Upper lobe of left lung (tissue), 6 donors: ENCODE measurements around the gene CHMP2A. TPM values are rescaled to one million over a fixed set of nuclear protein-coding genes. Genes with fewer than 3 reads are reported as not detected.

Experiments used
- ATAC-seq, 2 donors: fragments of 200-7000 bp; cut with Tn5 transposase; one replicate each; pipeline ENCODE4 v1.9.1; 2022; ENCODE audit warnings: mild to moderate bottlenecking in 2 of 2, moderate library complexity in 2 of 2; ENCODE audit not compliant: low FRiP score in 2 of 2
- DNase-seq, 2 donors: peaks; one replicate each; pipeline ENCODE4 v3.0.0-alpha.2; 2019 to 2020
- H3K27ac ChIP-seq, 4 donors: fragments of 200-600 bp; sonication (generic); one replicate each; pipeline ENCODE4 v1.5.1; 2016 to 2019
- H3K27me3 ChIP-seq, 4 donors: fragments of 200-600 bp; sonication (generic); one replicate each; pipeline ENCODE4 v1.5.1; 2017 to 2019
- H3K36me3 ChIP-seq, 4 donors: fragments of 200-600 bp; sonication (generic); one replicate each; pipeline ENCODE4 v1.5.1; 2016 to 2019
- H3K4me1 ChIP-seq, 4 donors: fragments of 200-600 bp; sonication (generic); one replicate each; pipeline ENCODE4 v1.5.1; 2018 to 2019
- H3K4me3 ChIP-seq, 4 donors: fragments of 200-600 bp; sonication (generic); one replicate each; pipeline ENCODE4 v1.5.1; 2017 to 2019; ENCODE audit warnings: mild to moderate bottlenecking in 2 of 4, moderate library complexity in 1 of 4
- H3K9me3 ChIP-seq, 4 donors: fragments of 200-600 bp; sonication (generic); one replicate each; pipeline ENCODE4 v1.5.1; 2018 to 2019
- EP300 ChIP-seq, 4 donors: sonication (generic); formaldehyde crosslinking; IDR thresholded peaks; one replicate each; pipeline ENCODE4 v1.5.1; 2017; ENCODE audit warnings: antibody characterized with exemption in 4 of 4, control low read depth in 2 of 4
- POLR2A ChIP-seq, 4 donors: fragments of 450-650 bp; IDR thresholded peaks; one replicate each; pipeline ENCODE4 v1.5.1; 2016 to 2017; ENCODE audit warnings: antibody characterized with exemption in 4 of 4, mild to moderate bottlenecking in 2 of 4
- POLR2AphosphoS5 ChIP-seq, 2 donors: sonication (generic); formaldehyde crosslinking; IDR thresholded peaks; one replicate each; pipeline ENCODE4 v1.5.1; 2017; ENCODE audit warnings: antibody characterized with exemption in 2 of 2
- WGBS, 2 donors: methylation state at CpG; one replicate each; pipeline ENCODE4 v1.1.5; 2017 to 2018; 5-methylcytosine and 5-hydroxymethylcytosine counted together
- total RNA-seq, 6 donors: library from RNA; depleted of rRNA in 4 of 6; stranded (reverse); fragments of >200 nt in 4 of 6; gene quantifications; one replicate each; pipeline versions ENCODE4 v1.1.0 to v1.2.1, GENCODE V29; 2016 to 2021
- TF ChIP-seq, protein P1 (sequence below), 6 experiments: fragments of 450-650 bp in 4 of 6; fragments of 200-600 bp in 2 of 6; sonication (generic) in 2 of 6; IDR thresholded peaks; one replicate each; pipeline ENCODE4 v1.5.1; 2016 to 2019; ENCODE audit warnings: antibody characterized with exemption in 6 of 6
- donor health status: DM: no; HTN: no; CAD: no; lungs with moderate emphysema.
- donor health status: DM: no; HTN: yes; CAD: no; lungs with severe emphysema.

Gene CHMP2A
- total RNA-seq, 6 donors from 2014 or later: 75.4 to 162 (median 123) TPM

DNA sequence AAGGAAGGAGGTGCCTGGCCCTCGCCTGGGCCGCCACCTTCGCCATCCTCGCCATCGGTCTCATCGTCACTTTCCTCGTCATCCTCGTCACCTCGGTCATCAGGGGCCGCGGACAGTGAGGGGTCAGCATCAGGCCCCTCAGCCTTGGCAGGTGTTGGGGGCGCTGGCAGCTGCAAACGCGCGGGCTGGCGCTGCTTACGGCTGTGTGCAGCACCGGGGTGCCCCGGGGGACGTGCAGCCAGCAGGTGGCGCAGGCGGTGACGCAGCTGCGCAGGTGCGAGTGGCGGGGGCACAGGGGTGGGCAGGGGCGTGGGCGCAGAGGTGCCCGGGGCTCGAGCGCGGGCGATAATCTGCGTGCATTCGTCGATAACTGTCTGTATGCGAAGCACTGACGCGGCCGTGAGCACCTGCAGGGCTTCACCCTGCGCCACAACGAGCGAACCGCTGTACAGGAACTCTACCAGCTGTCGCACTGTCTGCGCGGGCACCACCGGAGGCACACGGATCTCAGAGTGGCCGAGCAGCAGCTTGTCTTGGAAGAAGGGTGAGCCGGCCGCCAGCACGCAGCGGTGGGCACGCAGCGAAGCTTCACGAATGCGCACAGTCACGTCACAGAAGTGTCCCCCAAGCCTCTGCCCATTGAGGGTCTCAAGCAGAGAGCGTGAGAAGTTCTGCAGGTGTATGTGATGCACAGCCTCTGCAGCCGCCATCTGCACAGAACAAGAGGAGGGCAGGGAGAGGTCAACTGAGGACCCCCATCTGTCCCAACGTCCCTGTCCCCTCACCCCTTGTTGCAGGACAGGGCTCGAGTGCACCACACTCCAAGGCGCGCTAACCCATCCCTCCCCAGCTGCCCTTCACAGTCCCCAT, 37.7 kb downstream of the CHMP2A start:
- peak overlapping the region in 1 of 4 donors; percentile 97 for H3K27ac ChIP-seq
- ATAC-seq (no peak), DNase-seq (peak in 1 of 2 donors; percentile 87)
- peaks cover 39 to 66% (median 50%) of the 10 kb centered on the region in 4 donors for H3K4me1 ChIP-seq
- WGBS, 2 donors: 92 to 94% methylated on average over 61 to 63 of the region's 65 CpGs
- peaks cover 7 to 32% (median 16%) of the 10 kb centered on the region in 4 donors for H3K36me3 ChIP-seq
- H3K9me3 ChIP-seq: no peaks in the 10 kb centered on the region
- no peaks in the 10 kb centered on the region for H3K27me3 ChIP-seq
- TF ChIP-seq POLR2AphosphoS5 (IDR thresholded peaks at IDR 0.05): no peak
- no peak overlapping the region for H3K4me3 ChIP-seq

DNA sequence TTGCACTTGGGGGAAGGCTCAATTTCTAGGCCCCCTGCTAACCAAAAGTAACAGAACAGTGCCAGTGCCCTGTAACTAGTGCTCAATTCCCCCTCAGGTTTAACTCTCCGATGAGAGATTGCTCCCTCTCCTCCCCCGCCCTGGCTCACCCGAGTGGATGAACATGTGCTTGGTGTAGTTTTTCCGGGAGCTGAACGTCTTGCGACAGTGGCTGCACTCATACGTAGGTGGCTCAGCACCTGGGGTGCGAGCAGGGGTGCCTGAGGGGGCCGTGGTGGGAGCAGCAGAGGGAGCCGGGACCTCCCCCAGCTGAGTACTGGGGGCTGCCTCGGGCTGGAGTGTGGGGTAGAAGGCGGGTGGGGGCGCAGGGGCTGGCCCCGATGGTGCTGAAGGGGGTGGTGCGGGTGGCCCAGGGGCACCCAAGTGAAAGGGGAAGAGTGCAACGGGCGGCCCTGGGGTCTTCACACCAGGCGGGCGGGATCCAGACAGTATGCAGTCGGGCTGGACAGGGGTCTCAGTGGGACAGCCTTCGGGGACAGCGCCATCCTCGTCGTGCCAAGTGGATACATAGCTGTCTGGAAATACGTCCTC, 38.6 kb downstream of the CHMP2A start:
- 87 to 90% methylated on average over 24 to 25 of the region's 25 CpGs for WGBS, 2 donors
- no peak overlapping the region for H3K4me3 ChIP-seq
- ATAC-seq (no peak), DNase-seq (peak in 1 of 2 donors; percentile 77)
- peaks cover 7 to 32% (median 16%) of the 10 kb centered on the region in 4 donors for H3K36me3 ChIP-seq
- H3K27ac ChIP-seq: no peak overlapping the region
- no peaks in the 10 kb centered on the region for H3K27me3 ChIP-seq
- TF ChIP-seq, protein P1, sequence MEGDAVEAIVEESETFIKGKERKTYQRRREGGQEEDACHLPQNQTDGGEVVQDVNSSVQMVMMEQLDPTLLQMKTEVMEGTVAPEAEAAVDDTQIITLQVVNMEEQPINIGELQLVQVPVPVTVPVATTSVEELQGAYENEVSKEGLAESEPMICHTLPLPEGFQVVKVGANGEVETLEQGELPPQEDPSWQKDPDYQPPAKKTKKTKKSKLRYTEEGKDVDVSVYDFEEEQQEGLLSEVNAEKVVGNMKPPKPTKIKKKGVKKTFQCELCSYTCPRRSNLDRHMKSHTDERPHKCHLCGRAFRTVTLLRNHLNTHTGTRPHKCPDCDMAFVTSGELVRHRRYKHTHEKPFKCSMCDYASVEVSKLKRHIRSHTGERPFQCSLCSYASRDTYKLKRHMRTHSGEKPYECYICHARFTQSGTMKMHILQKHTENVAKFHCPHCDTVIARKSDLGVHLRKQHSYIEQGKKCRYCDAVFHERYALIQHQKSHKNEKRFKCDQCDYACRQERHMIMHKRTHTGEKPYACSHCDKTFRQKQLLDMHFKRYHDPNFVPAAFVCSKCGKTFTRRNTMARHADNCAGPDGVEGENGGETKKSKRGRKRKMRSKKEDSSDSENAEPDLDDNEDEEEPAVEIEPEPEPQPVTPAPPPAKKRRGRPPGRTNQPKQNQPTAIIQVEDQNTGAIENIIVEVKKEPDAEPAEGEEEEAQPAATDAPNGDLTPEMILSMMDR (IDR thresholded peaks at IDR 0.05): no peak
- no peak for TF ChIP-seq POLR2A (IDR thresholded peaks at IDR 0.05)
- no peak for TF ChIP-seq EP300 (IDR thresholded peaks at IDR 0.05)
- TF ChIP-seq POLR2AphosphoS5 (IDR thresholded peaks at IDR 0.05): no peak
- no peaks in the 10 kb centered on the region for H3K9me3 ChIP-seq
- peaks cover 39 to 66% (median 47%) of the 10 kb centered on the region in 4 donors for H3K4me1 ChIP-seq

DNA sequence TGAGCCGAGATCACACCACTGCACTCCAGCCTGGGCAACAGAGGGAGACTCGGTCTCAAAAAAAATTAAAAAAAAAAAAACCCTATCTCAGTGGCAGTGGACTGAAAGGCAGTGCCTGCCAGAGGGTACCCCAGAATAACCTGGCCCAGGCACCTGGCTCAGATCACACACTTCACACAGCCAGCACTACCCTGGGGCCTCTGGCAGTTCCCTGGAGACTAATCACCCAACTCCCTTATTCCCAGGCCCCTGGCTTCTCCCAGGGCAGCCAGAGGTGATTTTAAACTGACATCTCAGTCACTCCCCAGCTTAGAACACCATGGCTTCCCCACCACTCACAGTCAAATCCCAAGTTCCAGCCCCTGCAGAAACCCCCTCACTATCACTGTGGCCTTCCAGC, 39.6 kb downstream of the CHMP2A start:
- TF ChIP-seq EP300 (IDR thresholded peaks at IDR 0.05) (no peak), POLR2AphosphoS5 (IDR thresholded peaks at IDR 0.05) (no peak), POLR2A (IDR thresholded peaks at IDR 0.05) (no peak)
- TF ChIP-seq, protein P1 (IDR thresholded peaks at IDR 0.05): no peak
- DNase-seq (no peak), ATAC-seq (no peak)
- no peak overlapping the region for H3K4me3 ChIP-seq
- WGBS, 2 donors: 85 to 96% methylated on average over 2 of the region's 2 CpGs
- H3K27ac ChIP-seq: no peak overlapping the region
- H3K9me3 ChIP-seq: no peaks in the 10 kb centered on the region
- peaks cover 7 to 32% (median 16%) of the 10 kb centered on the region in 4 donors for H3K36me3 ChIP-seq
- no peaks in the 10 kb centered on the region for H3K27me3 ChIP-seq
- H3K4me1 ChIP-seq: peaks cover 34 to 60% (median 44%) of the 10 kb centered on the region in 4 donors

DNA sequence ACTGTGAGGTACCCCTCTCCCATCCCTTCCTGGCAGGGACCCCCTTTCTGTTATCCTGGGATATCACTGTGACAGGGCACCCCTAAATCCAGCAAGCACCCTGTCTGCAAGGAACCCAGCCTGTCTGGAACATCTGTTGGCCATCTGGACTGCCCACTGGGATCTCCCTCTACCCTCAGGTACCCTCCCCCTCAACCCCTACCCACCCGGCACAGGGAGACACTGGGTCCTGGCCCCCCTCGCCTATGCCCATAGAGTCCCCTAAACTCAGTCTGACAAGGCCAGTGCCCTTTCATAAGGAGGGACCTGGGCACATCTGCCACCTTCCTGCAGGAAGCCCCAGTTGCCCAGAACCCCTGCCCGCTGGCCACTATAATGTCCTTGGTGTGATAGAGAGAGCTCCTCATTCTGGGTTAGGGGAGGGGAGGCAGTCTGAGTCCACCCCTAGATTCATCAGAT, 40.3 kb downstream of the CHMP2A start:
- ATAC-seq (no peak), DNase-seq (no peak)
- 64 to 86% methylated on average over 3 of the region's 3 CpGs for whole genome bisulfite sequencing, 2 donors
- TF ChIP-seq POLR2A (IDR thresholded peaks at IDR 0.05): no peak
- TF ChIP-seq, protein P1 (IDR thresholded peaks at IDR 0.05): no peak
- no peak for TF ChIP-seq EP300 (IDR thresholded peaks at IDR 0.05)
- H3K4me1 ChIP-seq: peaks cover 31 to 58% (median 43%) of the 10 kb centered on the region in 4 donors
- peak overlapping the region in 3 of 4 donors; percentile 41 to 52 (median 51) for H3K4me3 ChIP-seq
- H3K27me3 ChIP-seq: no peaks in the 10 kb centered on the region
- H3K36me3 ChIP-seq: peaks cover 7 to 32% (median 16%) of the 10 kb centered on the region in 4 donors
- no peaks in the 10 kb centered on the region for H3K9me3 ChIP-seq
- peak overlapping the region; percentile 54 to 79 (median 69) for H3K27ac ChIP-seq
